ENCODE measurements around the gene FKBP11.

- TF ChIP-seq POLR2AphosphoS5 (IDR thresholded peaks at IDR 0.05), result peak in 1 of 3 donors; percentile 66
- no peak for TF ChIP-seq POLR2A (IDR thresholded peaks at IDR 0.05)
- TF ChIP-seq CTCF (IDR thresholded peaks at IDR 0.05), result peak in 6 of 7 experiments; percentile 33 to 97 (median 90)
- no peak for TF ChIP-seq EP300 (IDR thresholded peaks at IDR 0.05)
These were observed 34.5 kb downstream of the FKBP11 start for GRCh38 chr12:48890657-48891418.
